DOHH2 (cell line): ENCODE results near the gene ADPRM.

Experiments
- EZH2phosphoT487 ChIP-seq: fragments of 200-600 bp; sonication (generic); IDR thresholded peaks from 2 replicates; pipeline ENCODE4 v1.6.1; 2017; ENCODE audit warnings: borderline replicate concordance, mild to moderate bottlenecking, antibody characterized with exemption, low read length, moderate library complexity, mixed read lengths
- TF ChIP-seq, protein P1 (sequence below): fragments of 200-600 bp; sonication (generic); IDR thresholded peaks from one replicate; pipeline ENCODE4 v1.5.1; 2014; ENCODE audit warnings: antibody characterized with exemption, mild to moderate bottlenecking, low read depth, low read length; ENCODE audit not compliant: poor library complexity, severe bottlenecking

DNA sequence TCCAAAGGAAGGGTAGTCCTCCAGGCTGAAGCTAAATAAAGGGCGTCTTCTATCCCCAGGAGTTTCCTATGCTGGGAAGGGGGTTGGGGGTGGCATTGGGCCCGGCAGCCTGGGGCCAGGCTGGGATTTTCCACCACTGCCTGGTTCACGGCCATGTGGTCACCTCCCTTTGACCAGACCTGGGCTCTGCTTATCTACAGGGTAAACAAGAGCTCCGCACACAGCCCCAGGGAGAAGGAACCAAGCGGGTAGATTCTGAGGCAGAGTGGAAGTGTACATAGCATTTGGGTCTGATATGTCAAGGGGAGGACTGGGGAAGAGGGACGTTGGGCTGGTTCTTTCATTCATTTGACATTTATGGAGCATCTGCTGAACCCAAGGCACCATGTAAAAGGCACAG, 59.7 kb downstream of the ADPRM start:
- TF ChIP-seq, protein P1, sequence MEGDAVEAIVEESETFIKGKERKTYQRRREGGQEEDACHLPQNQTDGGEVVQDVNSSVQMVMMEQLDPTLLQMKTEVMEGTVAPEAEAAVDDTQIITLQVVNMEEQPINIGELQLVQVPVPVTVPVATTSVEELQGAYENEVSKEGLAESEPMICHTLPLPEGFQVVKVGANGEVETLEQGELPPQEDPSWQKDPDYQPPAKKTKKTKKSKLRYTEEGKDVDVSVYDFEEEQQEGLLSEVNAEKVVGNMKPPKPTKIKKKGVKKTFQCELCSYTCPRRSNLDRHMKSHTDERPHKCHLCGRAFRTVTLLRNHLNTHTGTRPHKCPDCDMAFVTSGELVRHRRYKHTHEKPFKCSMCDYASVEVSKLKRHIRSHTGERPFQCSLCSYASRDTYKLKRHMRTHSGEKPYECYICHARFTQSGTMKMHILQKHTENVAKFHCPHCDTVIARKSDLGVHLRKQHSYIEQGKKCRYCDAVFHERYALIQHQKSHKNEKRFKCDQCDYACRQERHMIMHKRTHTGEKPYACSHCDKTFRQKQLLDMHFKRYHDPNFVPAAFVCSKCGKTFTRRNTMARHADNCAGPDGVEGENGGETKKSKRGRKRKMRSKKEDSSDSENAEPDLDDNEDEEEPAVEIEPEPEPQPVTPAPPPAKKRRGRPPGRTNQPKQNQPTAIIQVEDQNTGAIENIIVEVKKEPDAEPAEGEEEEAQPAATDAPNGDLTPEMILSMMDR, result no peak
- no peak for TF ChIP-seq EZH2phosphoT487
